Upper lobe of left lung (tissue), 6 donors: ENCODE measurements around the gene ATP10B. TPM values are rescaled to one million over a fixed set of nuclear protein-coding genes. Genes with fewer than 3 reads are reported as not detected.
"Not testable (repeated sequence)": the region's sequence is repeated elsewhere in the genome, so short reads cannot be mapped to it uniquely, and the experiment has no call there.

ENCODE experiments used
- ATAC-seq, 2 donors: fragments of 200-7000 bp; cut with Tn5 transposase; one replicate each; pipeline ENCODE4 v1.9.1; 2022; ENCODE audit warnings: mild to moderate bottlenecking in 2 of 2, moderate library complexity in 2 of 2; ENCODE audit not compliant: low FRiP score in 2 of 2
- DNase-seq, 2 donors: peaks; one replicate each; pipeline ENCODE4 v3.0.0-alpha.2; 2019 to 2020
- H3K27ac ChIP-seq, 4 donors: fragments of 200-600 bp; sonication (generic); one replicate each; pipeline ENCODE4 v1.5.1; 2016 to 2019
- H3K27me3 ChIP-seq, 4 donors: fragments of 200-600 bp; sonication (generic); one replicate each; pipeline ENCODE4 v1.5.1; 2017 to 2019
- H3K36me3 ChIP-seq, 4 donors: fragments of 200-600 bp; sonication (generic); one replicate each; pipeline ENCODE4 v1.5.1; 2016 to 2019
- H3K4me1 ChIP-seq, 4 donors: fragments of 200-600 bp; sonication (generic); one replicate each; pipeline ENCODE4 v1.5.1; 2018 to 2019
- H3K4me3 ChIP-seq, 4 donors: fragments of 200-600 bp; sonication (generic); one replicate each; pipeline ENCODE4 v1.5.1; 2017 to 2019; ENCODE audit warnings: mild to moderate bottlenecking in 2 of 4, moderate library complexity in 1 of 4
- H3K9me3 ChIP-seq, 4 donors: fragments of 200-600 bp; sonication (generic); one replicate each; pipeline ENCODE4 v1.5.1; 2018 to 2019
- CTCF ChIP-seq, 6 experiments: fragments of 450-650 bp in 4 of 6; fragments of 200-600 bp in 2 of 6; sonication (generic) in 2 of 6; IDR thresholded peaks; one replicate each; pipeline ENCODE4 v1.5.1; 2016 to 2019; ENCODE audit warnings: antibody characterized with exemption in 6 of 6
- EP300 ChIP-seq, 4 donors: sonication (generic); formaldehyde crosslinking; IDR thresholded peaks; one replicate each; pipeline ENCODE4 v1.5.1; 2017; ENCODE audit warnings: antibody characterized with exemption in 4 of 4, control low read depth in 2 of 4
- POLR2A ChIP-seq, 4 donors: fragments of 450-650 bp; IDR thresholded peaks; one replicate each; pipeline ENCODE4 v1.5.1; 2016 to 2017; ENCODE audit warnings: antibody characterized with exemption in 4 of 4, mild to moderate bottlenecking in 2 of 4
- POLR2AphosphoS5 ChIP-seq, 2 donors: sonication (generic); formaldehyde crosslinking; IDR thresholded peaks; one replicate each; pipeline ENCODE4 v1.5.1; 2017; ENCODE audit warnings: antibody characterized with exemption in 2 of 2
- WGBS, 2 donors: methylation state at CpG; one replicate each; pipeline ENCODE4 v1.1.5; 2017 to 2018; 5-methylcytosine and 5-hydroxymethylcytosine counted together
- total RNA-seq, 6 donors: library from RNA; depleted of rRNA in 4 of 6; stranded (reverse); fragments of >200 nt in 4 of 6; gene quantifications; one replicate each; pipeline versions ENCODE4 v1.1.0 to v1.2.1, GENCODE V29; 2016 to 2021
- donor health status: DM: no; HTN: no; CAD: no; lungs with moderate emphysema.
- donor health status: DM: no; HTN: yes; CAD: no; lungs with severe emphysema.

The ATP10B gene
- total RNA-seq, 6 donors from 2014 or later, result under 0.01 to 0.30 (median 0.09) TPM; not detected in 1

GRCh38 chr5:160743027-160743426 is 109.0 kb downstream of the ATP10B start:
- Histone ChIP-seq H3K36me3 (no peaks in the 10 kb centered on the region), H3K9me3 (no peaks in the 10 kb centered on the region), H3K27ac (no peak overlapping the region), H3K27me3 (no peaks in the 10 kb centered on the region), H3K4me3 (no peak overlapping the region), H3K4me1 (peaks cover 0 to 3% (median 0%) of the 10 kb centered on the region in 4 donors)
- ATAC-seq (no peak), DNase-seq (no peak)
- TF ChIP-seq POLR2A (IDR thresholded peaks at IDR 0.05), result no peak
- no peak for TF ChIP-seq EP300 (IDR thresholded peaks at IDR 0.05)
- WGBS, 2 donors, result 78 to 82% methylated on average over 3 of the region's 3 CpGs

- no peaks in the 10 kb centered on the region for H3K27me3 ChIP-seq
- H3K36me3 ChIP-seq, result no peaks in the 10 kb centered on the region
- no peak overlapping the region for H3K27ac ChIP-seq
- DNase-seq (no peak), ATAC-seq (no peak)
- H3K9me3 ChIP-seq, result no peaks in the 10 kb centered on the region
- WGBS, 2 donors, result 69 to 71% methylated on average over 1 of the region's 1 CpG
- no peak for TF ChIP-seq POLR2AphosphoS5 (IDR thresholded peaks at IDR 0.05)
- TF ChIP-seq CTCF (IDR thresholded peaks at IDR 0.05), result no peak
- TF ChIP-seq EP300 (IDR thresholded peaks at IDR 0.05), result no peak
- no peak for TF ChIP-seq POLR2A (IDR thresholded peaks at IDR 0.05)
- H3K4me3 ChIP-seq, result no peak overlapping the region
- H3K4me1 ChIP-seq, result peaks cover 0 to 3% (median 0%) of the 10 kb centered on the region in 4 donors
Observed at GRCh38 chr5:160742446-160742845, 109.6 kb downstream of the ATP10B start.

GRCh38 chr5:160727296-160727997 is 124.6 kb downstream of the ATP10B start:
- 66 to 72% methylated on average over 4 of the region's 4 CpGs for WGBS, 2 donors
- H3K4me3 ChIP-seq, result no peak overlapping the region
- H3K27me3 ChIP-seq, result no peaks in the 10 kb centered on the region
- no peak overlapping the region for H3K27ac ChIP-seq
- no peak for DNase-seq
- H3K36me3 ChIP-seq, result no peaks in the 10 kb centered on the region
- TF ChIP-seq POLR2A (IDR thresholded peaks at IDR 0.05) (no peak), CTCF (IDR thresholded peaks at IDR 0.05) (no peak), EP300 (IDR thresholded peaks at IDR 0.05) (no peak), POLR2AphosphoS5 (IDR thresholded peaks at IDR 0.05) (no peak)
- ATAC-seq, result no peak
- no peaks in the 10 kb centered on the region for H3K9me3 ChIP-seq
- H3K4me1 ChIP-seq, result no peaks in the 10 kb centered on the region

GRCh38 chr5:160726721-160727120 is 125.3 kb downstream of the ATP10B start:
- WGBS, 2 donors, result 45 to 54% methylated on average over 2 of the region's 2 CpGs
- ATAC-seq (no peak), DNase-seq (no peak)
- Histone ChIP-seq H3K9me3 (no peaks in the 10 kb centered on the region), H3K36me3 (no peaks in the 10 kb centered on the region), H3K4me1 (no peaks in the 10 kb centered on the region), H3K4me3 (no peak overlapping the region), H3K27me3 (no peaks in the 10 kb centered on the region), H3K27ac (no peak overlapping the region)
- TF ChIP-seq POLR2AphosphoS5 (IDR thresholded peaks at IDR 0.05) (no peak), POLR2A (IDR thresholded peaks at IDR 0.05) (no peak), CTCF (IDR thresholded peaks at IDR 0.05) (no peak), EP300 (IDR thresholded peaks at IDR 0.05) (no peak)

GRCh38 chr5:160720822-160721221 is 131.2 kb downstream of the ATP10B start:
- H3K27me3 ChIP-seq, result no peaks in the 10 kb centered on the region
- H3K4me1 ChIP-seq, result no peaks in the 10 kb centered on the region
- H3K4me3 ChIP-seq, result no peak overlapping the region
- no peaks in the 10 kb centered on the region for H3K9me3 ChIP-seq
- DNase-seq (no peak), ATAC-seq (no peak)
- TF ChIP-seq POLR2A (IDR thresholded peaks at IDR 0.05) (no peak), POLR2AphosphoS5 (IDR thresholded peaks at IDR 0.05) (no peak), CTCF (IDR thresholded peaks at IDR 0.05) (no peak), EP300 (IDR thresholded peaks at IDR 0.05) (no peak)
- H3K36me3 ChIP-seq, result no peaks in the 10 kb centered on the region
- WGBS, 2 donors, result 49 to 73% methylated on average over 3 of the region's 3 CpGs
- H3K27ac ChIP-seq, result no peak overlapping the region

- not testable (repeated sequence) for H3K27me3 ChIP-seq, H3K4me3 ChIP-seq, H3K36me3 ChIP-seq, H3K9me3 ChIP-seq, H3K27ac ChIP-seq, ATAC-seq, H3K4me1 ChIP-seq, DNase-seq
- 92 to 94% methylated on average over 4 to 9 of the region's 9 CpGs for WGBS, 2 donors
Observed at GRCh38 chr5:160715508-160715907, 136.5 kb downstream of the ATP10B start.
